ENCODE results near the gene GLIPR2.

Gene GLIPR2

GRCh38 chr9:36112516-36112915 lies 24.0 kb upstream of the GLIPR2 start:
- no peak for TF ChIP-seq CTCF (IDR thresholded peaks at IDR 0.05; ENCODE audit: low read depth, low read length, missing control alignments)
- H3K4me3 ChIP-seq (ENCODE audit: low read depth, low read length) = no peak overlapping the region
- no peak for DNase-seq (ENCODE audit: low read depth)

GRCh38 chr9:36113999-36114398 lies 22.5 kb upstream of the GLIPR2 start:
- no peak for TF ChIP-seq CTCF (IDR thresholded peaks at IDR 0.05; ENCODE audit: low read depth, low read length, missing control alignments)
- H3K4me3 ChIP-seq (ENCODE audit: low read depth, low read length) = no peak overlapping the region
- no peak for DNase-seq (ENCODE audit: low read depth)

DNA sequence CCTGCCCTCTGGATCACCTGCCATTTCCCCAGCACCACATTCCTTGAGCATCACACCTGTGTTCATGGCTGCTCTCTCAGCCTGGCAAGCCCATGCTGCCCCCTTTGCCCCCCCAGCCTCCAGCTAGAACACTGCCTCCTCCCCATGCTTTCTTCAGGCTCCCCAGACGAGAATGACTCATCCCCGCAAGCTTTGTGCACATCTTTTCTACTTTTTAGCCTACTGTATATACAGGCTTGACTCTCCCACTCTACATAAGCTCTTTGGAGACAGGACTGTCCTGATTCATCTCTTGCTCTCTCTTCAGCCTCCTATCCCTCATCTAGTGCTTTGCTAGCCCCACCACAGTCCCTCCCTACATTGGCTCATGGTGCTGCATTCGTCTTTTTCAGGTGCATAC lies 19.9 kb upstream of the GLIPR2 start:
- TF ChIP-seq CTCF (IDR thresholded peaks at IDR 0.05; ENCODE audit: low read depth, low read length, missing control alignments) = no peak
- H3K4me3 ChIP-seq (ENCODE audit: low read depth, low read length) = no peak overlapping the region
- DNase-seq (ENCODE audit: low read depth) = no peak

GRCh38 chr9:36118201-36118600 lies 18.3 kb upstream of the GLIPR2 start:
- TF ChIP-seq CTCF (IDR thresholded peaks at IDR 0.05; ENCODE audit: low read depth, low read length, missing control alignments) = no peak
- DNase-seq (ENCODE audit: low read depth) = no peak
- no peak overlapping the region for H3K4me3 ChIP-seq (ENCODE audit: low read depth, low read length)

DNA sequence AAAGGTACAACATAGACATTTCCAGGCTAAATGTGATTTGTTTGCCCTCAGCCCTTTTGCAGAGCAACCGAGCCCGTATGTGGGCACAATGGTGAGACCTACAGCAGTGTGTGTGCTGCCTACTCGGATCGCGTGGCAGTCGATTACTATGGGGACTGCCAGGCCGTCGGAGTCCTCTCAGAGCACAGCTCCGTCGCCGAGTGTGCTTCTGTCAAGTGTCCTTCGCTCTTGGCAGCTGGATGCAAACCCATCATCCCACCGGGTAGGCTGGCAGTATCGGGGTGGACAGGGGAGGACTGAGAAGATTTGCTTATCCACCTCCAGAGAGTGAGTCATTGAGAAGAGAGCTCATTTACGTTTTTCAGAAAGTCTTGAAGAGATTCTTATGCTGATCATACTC lies 17.8 kb upstream of the GLIPR2 start:
- TF ChIP-seq CTCF (IDR thresholded peaks at IDR 0.05; ENCODE audit: low read depth, low read length, missing control alignments) = no peak
- DNase-seq (ENCODE audit: low read depth) = no peak
- H3K4me3 ChIP-seq (ENCODE audit: low read depth, low read length) = no peak overlapping the region

- DNase-seq (ENCODE audit: low read depth) = no peak
- TF ChIP-seq CTCF (IDR thresholded peaks at IDR 0.05; ENCODE audit: low read depth, low read length, missing control alignments) = no peak
These were observed 17.1 kb upstream of the GLIPR2 start for GRCh38 chr9:36119476-36119875.

GRCh38 chr9:36120705-36121104 lies 15.8 kb upstream of the GLIPR2 start:
- no peak for DNase-seq (ENCODE audit: low read depth)
- TF ChIP-seq CTCF (IDR thresholded peaks at IDR 0.05; ENCODE audit: low read depth, low read length, missing control alignments) = no peak

More at GRCh38 chr9:36119476-36119875, 17.1 kb upstream of the GLIPR2 start:
- no peak overlapping the region for H3K4me3 ChIP-seq (ENCODE audit: low read depth, low read length)

More at GRCh38 chr9:36120705-36121104, 15.8 kb upstream of the GLIPR2 start:
- no peak overlapping the region for H3K4me3 ChIP-seq (ENCODE audit: low read depth, low read length)
